ENCODE results near the gene PPARG.

Gene PPARG

GRCh38 chr3:12343047-12343501, 54.2 kb downstream of the PPARG start:
- no peak for DNase-seq (ENCODE audit: low spot score)

GRCh38 chr3:12345141-12345561, 56.3 kb downstream of the PPARG start:
- DNase-seq (ENCODE audit: low spot score), result peak; percentile 82

- DNase-seq (ENCODE audit: low spot score), result no peak
These were observed 57.0 kb downstream of the PPARG start for GRCh38 chr3:12345584-12346494.

- no peak for DNase-seq (ENCODE audit: low spot score)
These were observed 58.4 kb downstream of the PPARG start for GRCh38 chr3:12347301-12347700.

- no peak for DNase-seq (ENCODE audit: low spot score)
These were observed 61.3 kb downstream of the PPARG start for GRCh38 chr3:12349895-12350811.

GRCh38 chr3:12351145-12351544, 62.3 kb downstream of the PPARG start:
- DNase-seq (ENCODE audit: low spot score), result no peak

GRCh38 chr3:12352253-12352652, 63.4 kb downstream of the PPARG start:
- DNase-seq (ENCODE audit: low spot score), result no peak

- DNase-seq (ENCODE audit: low spot score), result no peak
These were observed 63.9 kb downstream of the PPARG start for GRCh38 chr3:12352755-12353154.

- no peak for DNase-seq (ENCODE audit: low spot score)
These were observed 65.1 kb downstream of the PPARG start for GRCh38 chr3:12353796-12354525.

- no peak for DNase-seq (ENCODE audit: low spot score)
These were observed 67.3 kb downstream of the PPARG start for GRCh38 chr3:12356175-12356574.

- no peak for DNase-seq (ENCODE audit: low spot score)
These were observed 68.1 kb downstream of the PPARG start for GRCh38 chr3:12356996-12357395.

GRCh38 chr3:12357456-12357855, 68.6 kb downstream of the PPARG start:
- DNase-seq (ENCODE audit: low spot score), result no peak

GRCh38 chr3:12363397-12364195, 74.7 kb downstream of the PPARG start:
- no peak for DNase-seq (ENCODE audit: low spot score)

- no peak for DNase-seq (ENCODE audit: low spot score)
These were observed 78.5 kb downstream of the PPARG start for GRCh38 chr3:12367346-12367745.

GRCh38 chr3:12369029-12369428, 80.2 kb downstream of the PPARG start:
- no peak for DNase-seq (ENCODE audit: low spot score)

GRCh38 chr3:12369598-12369997, 80.7 kb downstream of the PPARG start:
- no peak for DNase-seq (ENCODE audit: low spot score)

GRCh38 chr3:12370758-12371157, 81.9 kb downstream of the PPARG start:
- peak; percentile 62 for DNase-seq (ENCODE audit: low spot score)

GRCh38 chr3:12371525-12372140, 82.8 kb downstream of the PPARG start:
- DNase-seq (ENCODE audit: low spot score), result no peak

- no peak for DNase-seq (ENCODE audit: low spot score)
These were observed 83.9 kb downstream of the PPARG start for GRCh38 chr3:12372741-12373280.

- DNase-seq (ENCODE audit: low spot score), result no peak
These were observed 86.7 kb downstream of the PPARG start for GRCh38 chr3:12375572-12375971.

All from SW480 (cell line).